GM12878 (cell line): ENCODE data around the gene KRTAP3-2. TPM values are rescaled to one million over a fixed set of nuclear protein-coding genes. Genes with fewer than 3 reads are reported as not detected.

ENCODE experiments used
- ATAC-seq: fragments of 200-7000 bp; cut with Tn5 transposase; 3 replicates; pipeline ENCODE4 v1.9.1; 2020; ENCODE audit warnings: mild to moderate bottlenecking, moderate library complexity
- BruUV-seq: library from RNA; stranded (reverse); fragments of 400-500 nt; replicated peaks from 2 replicates; lab custom pipeline; 2021; lab: Mats Ljungman, UMichigan
- CTCF ChIA-PET: fragments of 300-600 bp; sonication (Branson Sonifier 250); formaldehyde crosslinking; extraction: SDS; loops from one replicate; lab custom pipeline; 2021; ENCODE audit warnings: inconsistent platforms; lab: Yijun Ruan, JAX
- POLR2A ChIA-PET: fragments of 350-600 bp; formaldehyde crosslinking; extraction: SDS; loops from one replicate; lab custom pipeline; 2021; ENCODE audit warnings: inconsistent platforms; lab: Charles Lee
- RAD21 ChIA-PET: fragments of 300-600 bp; sonication (Branson Sonifier 250); formaldehyde crosslinking; loops from one replicate; lab custom pipeline; 2023; ENCODE audit warnings: antibody characterized with exemption; ENCODE audit not compliant: unreplicated experiment; lab: Charles Lee
- SMC1A ChIA-PET: fragments of 300-600 bp; sonication (Branson Sonifier 250); formaldehyde crosslinking; loops from one replicate; lab custom pipeline; 2023; ENCODE audit not compliant: unreplicated experiment, uncharacterized antibody; lab: Charles Lee
- DNase-seq: peaks from one replicate; pipeline ENCODE4 v3.0.0-alpha.2; 2011; ENCODE audit warnings: low read depth, low spot score
- FAIRE-seq: peaks from 3 replicates; lab custom pipeline; 2011; peaks lifted over from hg19 to GRCh38; lab: Jason Lieb, UNC
- H2AFZ ChIP-seq: 2 replicates; pipeline ENCODE4 v1.6.0; 2011; ENCODE audit warnings: low read depth, low read length, control low read depth; ENCODE audit not compliant: control insufficient read depth
- H3K27ac ChIP-seq: 2 replicates; pipeline ENCODE4 v1.5.1; 2011; ENCODE audit warnings: control low read depth; ENCODE audit not compliant: control insufficient read depth, insufficient read depth
- H3K27me3 ChIP-seq, 2 experiments: replicated peaks in 1 of 2; 2 replicates each; pipeline versions ENCODE4 v1.6.0 to v1.6.1; 2011; ENCODE audit warnings: low read length in 1 of 2; ENCODE audit not compliant: control insufficient read depth in 2 of 2, insufficient read depth in 2 of 2
- H3K36me3 ChIP-seq, 2 experiments: 2 replicates each; pipeline ENCODE4 v1.5.1; 2011; ENCODE audit warnings: low read length in 1 of 2; ENCODE audit not compliant: control insufficient read depth in 2 of 2, insufficient read depth in 2 of 2
- H3K4me1 ChIP-seq: 2 replicates; pipeline ENCODE4 v1.6.1; 2011; ENCODE audit warnings: mild to moderate bottlenecking, low read length, moderate library complexity, mixed read lengths; ENCODE audit not compliant: control insufficient read depth, insufficient read depth
- H3K4me2 ChIP-seq: 2 replicates; pipeline ENCODE4 v1.6.0; 2011; ENCODE audit warnings: control low read depth; ENCODE audit not compliant: control insufficient read depth, insufficient read depth
- H3K4me3 ChIP-seq: fragments of 200-600 bp; sonication (generic); 2 replicates; pipeline ENCODE4 v1.5.1; 2016
- H3K79me2 ChIP-seq: 2 replicates; pipeline ENCODE4 v1.6.0; 2011; ENCODE audit warnings: low read length; ENCODE audit not compliant: control insufficient read depth, insufficient read depth
- H3K9ac ChIP-seq: 2 replicates; pipeline ENCODE4 v1.8.0; 2011; ENCODE audit warnings: low read length, control low read depth, mixed read lengths; ENCODE audit not compliant: control insufficient read depth, insufficient read depth
- H3K9me3 ChIP-seq: replicated peaks from 3 replicates; pipeline ENCODE4 v1.5.1; 2011; ENCODE audit warnings: mild to moderate bottlenecking, low read length; ENCODE audit not compliant: control insufficient read depth, insufficient read depth
- H4K20me1 ChIP-seq: 2 replicates; pipeline ENCODE4 v1.6.0; 2011; ENCODE audit not compliant: control insufficient read depth, insufficient read depth
- CEBPZ ChIP-seq: fragments of 150-350 bp; IDR thresholded peaks from 2 replicates; pipeline ENCODE4 v1.6.1; 2016; ENCODE audit warnings: low read depth, low read length
- FOXM1 ChIP-seq: IDR thresholded peaks from 2 replicates; pipeline ENCODE4 v1.6.1; 2012; ENCODE audit warnings: low read depth, mild to moderate bottlenecking, inconsistent platforms, low read length, moderate library complexity
- JUND ChIP-seq: IDR thresholded peaks from 2 replicates; pipeline ENCODE4 v1.6.1; 2012; ENCODE audit warnings: low read depth, mild to moderate bottlenecking, low read length, improper control_type of control experiment, moderate library complexity
- WGBS: methylation state at CpG from one replicate; pipeline ENCODE4 v1.1.6; 2016; ENCODE audit warnings: low lambda C conversion rate; ENCODE audit not compliant: insufficient replicate concordance, insufficient coverage; ENCODE audit errors: missing lambda C conversion rate; 5-methylcytosine and 5-hydroxymethylcytosine counted together
- in situ Hi-C: fragments of 300-500 bp; cut with MboI; formaldehyde crosslinking; loops from 9 replicates; pipeline ENCODE4 v1.14.3; 2018; ENCODE audit warnings: mixed read lengths
- intact Hi-C: fragments of 100-400 bp; cut with micrococcal nuclease; formaldehyde crosslinking; loops from one replicate; pipeline ENCODE4 v1.14.2; 2022; ENCODE audit not compliant: unreplicated experiment
- polyA plus RNA-seq, 11 experiments: library from polyadenylated mRNA; depleted of rRNA in 4 of 11; unstranded in 6 of 11; stranded (reverse) in 5 of 11; fragments of >200 nt; fragmentation: Nextera tagmentation in 4 of 11; fragmentation: Illumina TruSeq in 1 of 11; extraction: Ambion mirVana in 4 of 11; extraction: Trizol in 1 of 11; gene quantifications; 1 replicate in 1 of 11; 2 replicates in 10 of 11; pipeline versions ENCODE4 v1.2.1 to v1.2.3, GENCODE V29; 2011 to 2016; ENCODE audit warnings: inconsistent platforms in 2 of 11, missing spikeins in 2 of 11, low read depth in 1 of 11
- total RNA-seq, 4 experiments: library from RNA; depleted of rRNA in 3 of 4; stranded (reverse); fragments of >200 nt in 3 of 4; fragmentation: Illumina TruSeq in 1 of 4; extraction: Trizol in 1 of 4; gene quantifications; 2 replicates each; pipeline versions ENCODE4 v1.2.1 to v1.2.3, GENCODE V29; 2013 to 2021

KRTAP3-2 gene
- total and polyA plus RNA-seq, 10 of the 15 experiments (the other 5 are each of a cell fraction or from before 2014, with no cell fraction given): not detected

GRCh38 chr17:40995116-40995515 lies 4.6 kb downstream of the KRTAP3-2 start (continued):
- TF ChIP-seq CEBPZ (no peak), JUND (no peak)

GRCh38 chr17:40993839-40994238 lies 5.9 kb downstream of the KRTAP3-2 start, which contains the start of gene KRTAP3-3:
Gene KRTAP3-3 (minus strand): TSS chr17:40994164. CDS start chr17:40994097, 67 bp downstream.
- in situ Hi-C loops (no loop called here), intact Hi-C loops (no loop called here)
- 37% methylated on average over 3 of the region's 4 CpGs for WGBS
- ATAC-seq (no peak), FAIRE-seq (no peak), DNase-seq (no peak)
- ChIA-PET POLR2A (no interaction called here), CTCF (no interaction called here), RAD21 (no interaction called here), SMC1A (no interaction called here)
- Histone ChIP-seq H3K4me3 (no peak within 1 kb of the TSS), H3K79me2 (no peaks in the 10 kb centered on the region), H3K27ac (no peak within 1 kb of the TSS), H3K4me1 (no peaks in the 10 kb centered on the region), H3K9ac (no peak within 1 kb of the TSS), H4K20me1 (no peaks in the 10 kb centered on the region), H3K9me3 (no peaks in the 10 kb centered on the region), H3K4me2 (no peak within 1 kb of the TSS), H2AFZ (no peak within 1 kb of the TSS), H3K27me3 (peaks cover 0 to 8% of the 10 kb centered on the region in 2 experiments; a peak in 1 of 4 replicates), H3K36me3 (no peaks in the 10 kb centered on the region)
- no peak for TF ChIP-seq FOXM1
- no TSS peak for BruUV-seq
